GM12878 (cell line): ENCODE data around the gene CALR. TPM values are rescaled to one million over a fixed set of nuclear protein-coding genes. Genes with fewer than 3 reads are reported as not detected.
A peak's percentile ranks its signal among the peaks of the same experiment; 100 is the strongest.

Experiments
- BACH1 ChIP-seq: fragments of 450-650 bp; IDR thresholded peaks from 2 replicates; pipeline ENCODE4 v1.6.1; 2017; ENCODE audit warnings: mild to moderate bottlenecking, borderline replicate concordance
- BHLHE40 ChIP-seq, 2 experiments: fragments of 450-650 bp in 1 of 2; IDR thresholded peaks; 2 replicates each; pipeline ENCODE4 v1.6.1; 2011 to 2017; ENCODE audit warnings: low read depth in 2 of 2, borderline replicate concordance in 1 of 2, improper control_type of control experiment in 1 of 2, low read length in 1 of 2, mild to moderate bottlenecking in 1 of 2
- CEBPB ChIP-seq, 2 experiments: fragments of 150-350 bp in 1 of 2; IDR thresholded peaks; 2 replicates each; pipeline ENCODE4 v1.6.1; 2012 to 2014; ENCODE audit warnings: low read depth in 2 of 2, low read length in 2 of 2, borderline replicate concordance in 1 of 2, inconsistent platforms in 1 of 2
- CTCF ChIP-seq, 3 experiments: IDR thresholded peaks in 2 of 3; conservative IDR thresholded peaks in 1 of 3; 2 replicates each; pipeline ENCODE4 v1.5.1; 2011; ENCODE audit warnings: low read depth in 3 of 3, low read length in 3 of 3, mild to moderate bottlenecking in 3 of 3, control low read depth in 2 of 3, moderate library complexity in 2 of 3, inconsistent platforms in 1 of 3, mixed read lengths in 1 of 3; ENCODE audit not compliant: control insufficient read depth in 2 of 3, insufficient read depth in 1 of 3; ENCODE audit errors: extremely low read depth in 1 of 3
- DPF2 ChIP-seq: fragments of 450-650 bp; IDR thresholded peaks from 2 replicates; pipeline ENCODE4 v1.6.1; 2017; ENCODE audit warnings: mild to moderate bottlenecking
- EED ChIP-seq: sonication (generic); IDR thresholded peaks from 2 replicates; pipeline ENCODE4 v1.6.1; 2016; ENCODE audit warnings: antibody characterized with exemption, low read depth
- FOS ChIP-seq: IDR thresholded peaks from 3 replicates; pipeline ENCODE4 v1.6.1; 2011; ENCODE audit warnings: borderline replicate concordance; ENCODE audit not compliant: insufficient read length; ENCODE audit errors: extremely low read depth
- GATAD2B ChIP-seq: fragments of 450-650 bp; conservative IDR thresholded peaks from 2 replicates; pipeline ENCODE4 v1.6.1; 2017; ENCODE audit warnings: low read depth, mild to moderate bottlenecking, moderate library complexity
- HCFC1 ChIP-seq: fragments of 150-350 bp; IDR thresholded peaks from 2 replicates; pipeline ENCODE4 v1.6.1; 2014; ENCODE audit warnings: low read length
- HDGF ChIP-seq: fragments of 450-650 bp; IDR thresholded peaks from 2 replicates; pipeline ENCODE4 v1.6.1; 2016; ENCODE audit warnings: antibody characterized with exemption
- IKZF1 ChIP-seq: fragments of 450-650 bp; conservative IDR thresholded peaks from 2 replicates; pipeline ENCODE4 v1.6.1; 2017; ENCODE audit warnings: antibody characterized with exemption, mild to moderate bottlenecking
- MAX ChIP-seq: IDR thresholded peaks from 2 replicates; pipeline ENCODE4 v1.6.1; 2012; ENCODE audit warnings: low read depth, low read length, improper control_type of control experiment
- MTA2 ChIP-seq: fragments of 450-650 bp; IDR thresholded peaks from 2 replicates; pipeline ENCODE4 v1.6.1; 2016; ENCODE audit warnings: low read depth, mild to moderate bottlenecking, moderate library complexity
- NR2F1 ChIP-seq: fragments of 450-650 bp; conservative IDR thresholded peaks from 2 replicates; pipeline ENCODE4 v1.6.1; 2017; ENCODE audit warnings: mild to moderate bottlenecking
- POLR2A ChIP-seq: IDR thresholded peaks from 2 replicates; pipeline ENCODE4 v1.6.1; 2011; ENCODE audit warnings: low read depth, mild to moderate bottlenecking, low read length
- RB1 ChIP-seq: fragments of 450-650 bp; formaldehyde crosslinking; IDR thresholded peaks from 2 replicates; pipeline ENCODE4 v1.6.1; 2017; ENCODE audit warnings: mild to moderate bottlenecking, borderline replicate concordance
- RELB ChIP-seq: fragments of 450-650 bp; IDR thresholded peaks from 2 replicates; pipeline ENCODE4 v1.6.1; 2017; ENCODE audit warnings: low read depth, mild to moderate bottlenecking, moderate library complexity
- RUNX3 ChIP-seq: IDR thresholded peaks from 2 replicates; pipeline ENCODE4 v1.6.1; 2012; ENCODE audit warnings: low read length, inconsistent platforms
- SMARCA5 ChIP-seq: fragments of 450-650 bp; IDR thresholded peaks from 2 replicates; pipeline ENCODE4 v1.6.1; 2017; ENCODE audit warnings: mild to moderate bottlenecking
- SMC3 ChIP-seq: IDR thresholded peaks from 2 replicates; pipeline ENCODE4 v1.6.1; 2011; ENCODE audit warnings: low read length, improper control_type of control experiment, borderline replicate concordance
- TARDBP ChIP-seq: IDR thresholded peaks from 2 replicates; pipeline ENCODE4 v1.6.1; 2016; ENCODE audit warnings: borderline replicate concordance
- TBL1XR1 ChIP-seq: IDR thresholded peaks from 2 replicates; pipeline ENCODE4 v1.6.1; 2012; ENCODE audit warnings: low read depth, low read length, improper control_type of control experiment
- YBX1 ChIP-seq: fragments of 450-650 bp; IDR thresholded peaks from 2 replicates; pipeline ENCODE4 v1.6.1; 2016; ENCODE audit warnings: antibody characterized with exemption
- ZBED1 ChIP-seq: IDR thresholded peaks from 2 replicates; pipeline ENCODE4 v1.6.1; 2016; ENCODE audit warnings: borderline replicate concordance
- ZBTB11 ChIP-seq: fragments of 450-650 bp; formaldehyde crosslinking; IDR thresholded peaks from 2 replicates; pipeline ENCODE4 v1.5.0; 2022; ENCODE audit warnings: mild to moderate bottlenecking, missing genetic modification characterization
- polyA plus RNA-seq, 11 experiments: library from polyadenylated mRNA; depleted of rRNA in 4 of 11; unstranded in 6 of 11; stranded (reverse) in 5 of 11; fragments of >200 nt; fragmentation: Nextera tagmentation in 4 of 11; fragmentation: Illumina TruSeq in 1 of 11; extraction: Ambion mirVana in 4 of 11; extraction: Trizol in 1 of 11; gene quantifications; 1 replicate in 1 of 11; 2 replicates in 10 of 11; pipeline versions ENCODE4 v1.2.1 to v1.2.3, GENCODE V29; 2011 to 2016; ENCODE audit warnings: inconsistent platforms in 2 of 11, missing spikeins in 2 of 11, low read depth in 1 of 11
- total RNA-seq, 4 experiments: library from RNA; depleted of rRNA in 3 of 4; stranded (reverse); fragments of >200 nt in 3 of 4; fragmentation: Illumina TruSeq in 1 of 4; extraction: Trizol in 1 of 4; gene quantifications; 2 replicates each; pipeline versions ENCODE4 v1.2.1 to v1.2.3, GENCODE V29; 2013 to 2021

Gene CALR
- total and polyA plus RNA-seq, 10 of the 15 experiments (the other 5 are each of a cell fraction or from before 2014, with no cell fraction given): 202 to 1,451 (median 749) TPM

GRCh38 chr19:12965017-12965811 lies 26.8 kb downstream of the CALR start (continued):
- no peak; the same call in 1 of the 2 replicates for TF ChIP-seq MTA2
- TF ChIP-seq POLR2A: peak; percentile 29; the same call in 1 of the 2 replicates
- peak; percentile 96 for TF ChIP-seq GATAD2B
- peak; percentile 81 for TF ChIP-seq DPF2
- TF ChIP-seq HDGF: 0 out of 2 replicates have a peak, but pooled peaks have one; percentile 16
- peak; percentile 95 for TF ChIP-seq RB1
- TF ChIP-seq SMARCA5: peak; percentile 97
- TF ChIP-seq YBX1: no peak
- peak; percentile 58 for TF ChIP-seq NR2F1
- peak in 1 of 2 experiments; percentile 58; a peak in 1 of 4 replicates for TF ChIP-seq BHLHE40 (IDR thresholded peaks at IDR 0.05; ENCODE audit: borderline replicate concordance in 1 of 2, low read depth in 2 of 2, low read length in 1 of 2)
- no peak for TF ChIP-seq ZBTB11
- peak; percentile 34 for TF ChIP-seq HCFC1
- TF ChIP-seq RUNX3: 0 out of 2 replicates have a peak, but pooled peaks have one; percentile 30
- TF ChIP-seq EED: peak; percentile 28; the same call in 1 of the 2 replicates
- TF ChIP-seq CTCF (IDR thresholded peaks at IDR 0.05 in 2 of 3, conservative IDR thresholded peaks at IDR 0.05 in 1 of 3; ENCODE audit: control insufficient read depth in 2 of 3, extremely low read depth in 1 of 3, insufficient read depth in 1 of 3, low read depth in 3 of 3, low read length in 3 of 3): peak; percentile 81 to 99 (median 97)
- TF ChIP-seq SMC3: peak; percentile 79
- 0 out of 2 replicates have a peak, but pooled peaks have one; percentile 18 for TF ChIP-seq TBL1XR1
- TF ChIP-seq ZBED1: no peak
- TF ChIP-seq BACH1: peak; percentile 74; the same call in 1 of the 2 replicates
- TF ChIP-seq TARDBP: no peak
- TF ChIP-seq RELB: 0 out of 2 replicates have a peak, but pooled peaks have one; percentile 26
- no peak for TF ChIP-seq CEBPB (IDR thresholded peaks at IDR 0.05; ENCODE audit: borderline replicate concordance in 1 of 2, low read depth in 2 of 2, low read length in 2 of 2)
- no peak for TF ChIP-seq MAX
- no peak for TF ChIP-seq FOS
- peak; percentile 86 for TF ChIP-seq IKZF1
